Chondrocyte (in vitro differentiated cells): Measurements from ENCODE around the gene TCN2. TPM values are rescaled to one million over a fixed set of nuclear protein-coding genes. Genes with fewer than 3 reads are reported as not detected.

Experiments
- DNase-seq: peaks from one replicate; pipeline ENCODE4 v3.0.0; 2021; ENCODE audit warnings: mixed read lengths, low spot score
- H3K27ac Mint-ChIP-seq: one replicate; pipeline ENCODE4 v1.8.0; 2021; ENCODE audit warnings: mild to moderate bottlenecking, moderate library complexity, mixed read lengths; ENCODE audit not compliant: unreplicated experiment
- H3K27me3 Mint-ChIP-seq: 2 replicates; pipeline ENCODE4 v1.8.0; 2021; ENCODE audit warnings: low read depth, mixed read lengths
- H3K36me3 Mint-ChIP-seq: 2 replicates; pipeline ENCODE4 v1.8.0; 2021; ENCODE audit warnings: low read depth, mixed read lengths
- H3K4me1 Mint-ChIP-seq: 2 replicates; pipeline ENCODE4 v1.8.0; 2021; ENCODE audit warnings: low read depth, mild to moderate bottlenecking, mixed read lengths
- H3K4me3 Mint-ChIP-seq: one replicate; pipeline ENCODE4 v1.8.0; 2021; ENCODE audit warnings: mild to moderate bottlenecking, moderate library complexity, mixed read lengths; ENCODE audit not compliant: unreplicated experiment
- H3K9me3 Mint-ChIP-seq: 2 replicates; pipeline ENCODE4 v1.8.0; 2021; ENCODE audit warnings: low read depth, mixed read lengths
- total RNA-seq: library from RNA; stranded (reverse); gene quantifications from 3 replicates; pipeline ENCODE4 v1.2.1, GENCODE V29; 2021
- TF ChIP-seq, protein P1 (sequence below): fragments of 200-600 bp; sonication (generic); IDR thresholded peaks from 2 replicates; pipeline ENCODE4 v1.5.0; 2021; ENCODE audit warnings: antibody characterized with exemption, mild to moderate bottlenecking, moderate library complexity

The TCN2 gene
- total RNA-seq, 1 donor from 2014 or later, result 10.4 TPM

- H3K36me3 Mint-ChIP-seq, result no peaks in the 10 kb centered on the region
- H3K4me3 Mint-ChIP-seq, result no peak overlapping the region
- H3K27ac Mint-ChIP-seq, result no peak overlapping the region
- H3K27me3 Mint-ChIP-seq, result no peaks in the 10 kb centered on the region
- DNase-seq, result no peak
- no peaks in the 10 kb centered on the region for H3K9me3 Mint-ChIP-seq
- TF ChIP-seq, protein P1, sequence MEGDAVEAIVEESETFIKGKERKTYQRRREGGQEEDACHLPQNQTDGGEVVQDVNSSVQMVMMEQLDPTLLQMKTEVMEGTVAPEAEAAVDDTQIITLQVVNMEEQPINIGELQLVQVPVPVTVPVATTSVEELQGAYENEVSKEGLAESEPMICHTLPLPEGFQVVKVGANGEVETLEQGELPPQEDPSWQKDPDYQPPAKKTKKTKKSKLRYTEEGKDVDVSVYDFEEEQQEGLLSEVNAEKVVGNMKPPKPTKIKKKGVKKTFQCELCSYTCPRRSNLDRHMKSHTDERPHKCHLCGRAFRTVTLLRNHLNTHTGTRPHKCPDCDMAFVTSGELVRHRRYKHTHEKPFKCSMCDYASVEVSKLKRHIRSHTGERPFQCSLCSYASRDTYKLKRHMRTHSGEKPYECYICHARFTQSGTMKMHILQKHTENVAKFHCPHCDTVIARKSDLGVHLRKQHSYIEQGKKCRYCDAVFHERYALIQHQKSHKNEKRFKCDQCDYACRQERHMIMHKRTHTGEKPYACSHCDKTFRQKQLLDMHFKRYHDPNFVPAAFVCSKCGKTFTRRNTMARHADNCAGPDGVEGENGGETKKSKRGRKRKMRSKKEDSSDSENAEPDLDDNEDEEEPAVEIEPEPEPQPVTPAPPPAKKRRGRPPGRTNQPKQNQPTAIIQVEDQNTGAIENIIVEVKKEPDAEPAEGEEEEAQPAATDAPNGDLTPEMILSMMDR, result no peak
- peaks cover 10% of the 10 kb centered on the region for H3K4me1 Mint-ChIP-seq
Measured at GRCh38 chr22:30601464-30601863, 5.5 kb upstream of the TCN2 start.

DNA sequence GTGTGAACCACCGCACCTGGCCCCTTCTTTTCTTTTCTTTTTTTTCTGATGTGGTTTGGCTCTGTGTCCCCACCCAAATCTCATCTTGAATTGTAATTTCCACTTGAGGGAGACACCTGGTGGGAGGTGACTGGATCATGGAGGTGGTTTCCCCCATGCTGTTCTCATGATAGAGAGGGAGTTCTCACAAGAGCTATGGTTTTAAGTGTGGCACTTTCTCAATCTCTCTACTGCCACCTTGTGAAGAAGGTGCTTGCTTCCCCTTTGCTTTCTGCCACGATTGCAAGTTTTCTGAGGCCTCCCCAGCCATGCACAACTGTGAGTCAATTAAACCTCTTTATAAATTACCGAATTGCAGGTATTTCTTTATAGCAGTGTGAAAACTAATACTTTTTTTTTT lies 4.9 kb upstream of the TCN2 start:
- Mint-ChIP-seq H3K36me3 (no peaks in the 10 kb centered on the region), H3K27ac (no peak overlapping the region)

GRCh38 chr22:30603801-30604200 lies 3.2 kb upstream of the TCN2 start:
- Mint-ChIP-seq H3K4me1 (peaks cover 32% of the 10 kb centered on the region), H3K4me3 (no peak overlapping the region), H3K36me3 (no peaks in the 10 kb centered on the region), H3K27me3 (no peaks in the 10 kb centered on the region), H3K27ac (no peak overlapping the region), H3K9me3 (no peaks in the 10 kb centered on the region)
- no peak for DNase-seq
- TF ChIP-seq, protein P1, result no peak

More for the DNA sequence above, 4.9 kb upstream of the TCN2 start:
- H3K4me1 Mint-ChIP-seq, result peaks cover 15% of the 10 kb centered on the region
- H3K27me3 Mint-ChIP-seq, result no peaks in the 10 kb centered on the region
- TF ChIP-seq, protein P1, result peak; percentile 74
- no peak overlapping the region for H3K4me3 Mint-ChIP-seq
- DNase-seq, result no peak
- no peaks in the 10 kb centered on the region for H3K9me3 Mint-ChIP-seq

- H3K27ac Mint-ChIP-seq, result no peak overlapping the region
- no peaks in the 10 kb centered on the region for H3K27me3 Mint-ChIP-seq
- H3K4me1 Mint-ChIP-seq, result peaks cover 41% of the 10 kb centered on the region
- no peaks in the 10 kb centered on the region for H3K36me3 Mint-ChIP-seq
- TF ChIP-seq, protein P1, result no peak
- no peaks in the 10 kb centered on the region for H3K9me3 Mint-ChIP-seq
- no peak for DNase-seq
- H3K4me3 Mint-ChIP-seq, result no peak overlapping the region
Measured at GRCh38 chr22:30604723-30605122, 2.3 kb upstream of the TCN2 start.

DNA sequence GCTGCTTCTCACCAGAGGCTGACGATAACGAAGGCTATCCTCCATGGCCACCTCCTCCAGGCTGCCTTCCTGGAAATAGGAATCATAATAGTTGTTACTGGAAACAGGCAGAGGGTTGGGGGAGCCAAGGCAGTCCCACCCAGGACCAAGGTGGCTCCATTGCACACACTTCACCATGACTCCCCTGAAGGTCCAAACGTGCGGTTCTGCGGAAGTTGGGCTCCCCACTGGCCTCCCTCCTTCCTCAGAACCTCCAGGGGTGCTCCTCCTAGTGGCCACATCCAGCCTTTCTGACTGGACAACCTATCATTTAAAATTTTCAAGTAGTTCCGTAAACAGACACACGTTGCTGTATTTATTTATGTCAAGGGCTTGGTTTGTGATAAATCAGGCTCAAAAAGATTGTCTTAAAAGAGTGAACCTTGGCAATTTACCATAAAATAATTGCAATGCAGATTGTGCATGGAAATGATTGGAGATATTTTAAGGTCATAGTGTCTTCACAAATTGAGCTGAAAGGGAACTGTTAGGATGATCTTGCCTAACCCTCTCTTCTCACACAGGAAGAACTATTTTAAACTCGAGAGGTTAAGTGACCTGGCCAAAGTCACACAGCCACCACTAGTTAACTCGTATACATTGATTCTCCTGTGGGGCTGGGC lies 1.4 kb upstream of the TCN2 start:
- no peaks in the 10 kb centered on the region for H3K9me3 Mint-ChIP-seq
- peaks cover 43% of the 10 kb centered on the region for H3K4me1 Mint-ChIP-seq
- no peaks in the 10 kb centered on the region for H3K36me3 Mint-ChIP-seq
- TF ChIP-seq, protein P1, result peak; percentile 82
- no peak for DNase-seq
- peak overlapping the region; percentile 16 for H3K4me3 Mint-ChIP-seq
- no peaks in the 10 kb centered on the region for H3K27me3 Mint-ChIP-seq
- H3K27ac Mint-ChIP-seq, result no peak overlapping the region
